RKO (cell line): ENCODE results near the gene E2F6.
A peak's percentile ranks its signal among the peaks of the same experiment; 100 is the strongest.

Source experiments
- DNase-seq: peaks from one replicate; pipeline ENCODE4 v3.0.0-alpha.2; 2016; ENCODE audit warnings: low spot score

The E2F6 gene

DNA sequence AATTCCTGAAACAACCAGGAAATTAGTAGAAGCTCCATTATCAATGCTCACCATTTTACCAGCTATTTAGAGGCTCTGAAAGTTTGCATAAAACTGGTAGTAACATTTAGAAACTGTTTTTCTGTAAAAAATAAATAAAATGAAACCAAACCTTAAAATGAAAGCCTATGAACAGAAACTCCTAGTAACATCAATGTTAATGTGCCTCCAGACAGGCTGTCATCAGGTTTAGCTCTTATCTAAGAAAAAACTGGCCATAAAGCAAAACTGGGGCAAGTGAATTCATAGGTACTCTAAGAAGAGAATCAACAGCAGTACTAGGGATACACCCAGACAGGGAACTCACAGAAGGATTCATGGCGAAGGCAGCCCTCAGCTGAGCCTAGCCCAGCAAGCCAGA, 8.0 kb downstream of the E2F6 start:
- DNase-seq: no peak

- DNase-seq: no peak
Measured at GRCh38 chr2:11456251-11456650, 9.7 kb downstream of the E2F6 start.

GRCh38 chr2:11454824-11455223, 11.1 kb downstream of the E2F6 start:
- DNase-seq: no peak

GRCh38 chr2:11450791-11451190, 15.2 kb downstream of the E2F6 start:
- no peak for DNase-seq

- DNase-seq: no peak
Measured at GRCh38 chr2:11446733-11447248, 19.2 kb downstream of the E2F6 start.

DNA sequence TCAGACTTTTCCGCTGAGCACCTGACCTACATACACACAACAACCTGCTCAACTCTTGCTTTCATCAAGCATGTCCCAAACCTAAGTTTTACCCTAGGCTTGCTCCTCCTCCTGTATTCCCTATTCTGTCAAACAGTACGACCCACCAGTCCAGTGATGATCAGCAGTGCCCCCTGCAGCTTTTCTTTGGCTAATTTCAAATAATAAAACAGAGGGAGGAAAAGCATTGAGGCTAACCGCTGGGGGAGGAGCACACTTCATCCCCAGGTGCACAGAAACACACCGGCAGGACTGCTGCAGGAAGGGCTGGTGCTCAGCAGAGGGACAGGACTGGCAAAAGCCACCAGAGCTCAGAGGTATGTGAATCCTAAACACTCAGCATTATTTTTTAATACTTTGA, 21.2 kb downstream of the E2F6 start:
- DNase-seq: no peak

DNA sequence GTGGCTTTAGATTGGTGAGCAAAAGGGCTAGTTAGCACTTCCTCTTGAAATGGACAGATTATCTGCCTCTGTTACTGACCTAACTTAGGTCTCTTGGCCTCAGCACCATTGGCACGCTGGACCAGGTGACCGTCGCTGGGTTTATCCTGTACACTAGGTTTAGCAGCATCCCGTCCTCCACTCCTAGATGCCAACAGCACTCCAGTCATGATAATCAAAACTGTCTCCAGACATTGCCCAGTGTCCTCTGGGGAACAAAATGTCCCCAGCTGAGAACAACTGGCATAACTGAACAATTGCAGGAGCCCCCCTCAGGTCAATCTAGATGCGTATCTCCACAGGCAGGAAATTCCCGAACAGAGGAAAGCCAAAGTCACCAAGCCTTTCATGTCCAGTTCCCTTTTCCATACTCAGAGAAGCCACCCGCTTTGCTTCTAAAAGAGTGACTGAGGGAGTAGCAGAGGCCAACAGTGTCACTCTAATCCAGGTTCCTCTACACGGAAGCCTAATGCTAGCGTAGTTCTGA, 27.3 kb downstream of the E2F6 start:
- no peak for DNase-seq

DNA sequence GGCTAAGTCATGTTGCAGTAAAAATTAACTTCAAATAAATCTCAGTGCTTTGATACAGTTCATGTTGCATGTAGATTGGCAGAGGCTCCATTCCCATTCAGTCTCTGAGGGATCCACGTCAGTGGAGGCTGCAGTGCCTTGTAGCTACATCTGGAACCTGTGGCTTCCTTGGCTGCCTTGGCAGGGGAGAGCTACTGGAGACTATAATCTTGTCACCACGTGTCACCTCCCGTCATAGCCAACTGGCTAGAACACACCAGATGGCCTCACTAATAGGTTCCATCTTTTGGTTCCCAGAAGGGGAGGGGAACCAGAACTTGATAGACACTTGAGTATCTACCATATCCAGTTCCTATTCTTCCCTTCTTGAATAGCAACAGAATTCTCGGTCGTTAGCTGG, 28.4 kb downstream of the E2F6 start:
- no peak for DNase-seq

DNA sequence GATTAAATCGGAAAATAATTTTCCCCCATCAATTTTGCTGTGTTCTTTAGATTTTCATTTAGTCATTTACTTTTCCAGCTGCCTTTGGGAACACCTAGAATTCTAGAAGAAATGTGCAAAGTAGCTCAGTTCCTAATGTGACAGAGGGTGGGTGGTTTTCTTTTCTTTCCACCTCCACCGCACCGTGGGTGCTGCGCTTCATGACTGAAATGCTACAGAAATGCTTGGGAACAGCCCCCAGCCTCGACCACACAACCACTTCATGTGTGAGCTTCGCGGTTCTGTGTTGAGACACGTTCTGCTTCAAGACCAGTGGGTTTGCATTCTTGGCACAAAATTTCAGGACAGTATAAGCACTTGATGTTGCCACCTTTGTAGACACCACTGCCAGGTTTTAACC, 30.9 kb downstream of the E2F6 start:
- DNase-seq: no peak

DNA sequence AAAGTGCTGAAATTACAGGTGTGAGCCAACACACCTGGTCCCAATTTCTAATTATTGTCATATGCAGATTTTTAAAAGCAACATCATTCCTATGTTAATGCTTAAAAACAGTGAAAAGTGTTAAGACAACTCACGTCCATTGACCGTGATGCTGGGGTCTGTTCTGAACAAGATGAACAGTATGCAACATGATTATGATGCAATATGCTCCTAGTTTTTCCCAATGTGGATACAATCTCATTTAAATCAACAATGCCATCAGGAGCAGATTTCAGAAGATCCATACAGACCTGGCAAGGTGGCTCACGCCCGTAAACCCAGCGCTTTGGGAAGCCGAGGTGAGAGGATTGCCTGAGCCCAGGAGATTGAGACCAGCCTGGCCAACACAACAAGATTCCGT, 31.5 kb downstream of the E2F6 start:
- no peak for DNase-seq

- DNase-seq: no peak
Measured at GRCh38 chr2:11433822-11434221, 32.1 kb downstream of the E2F6 start.

DNA sequence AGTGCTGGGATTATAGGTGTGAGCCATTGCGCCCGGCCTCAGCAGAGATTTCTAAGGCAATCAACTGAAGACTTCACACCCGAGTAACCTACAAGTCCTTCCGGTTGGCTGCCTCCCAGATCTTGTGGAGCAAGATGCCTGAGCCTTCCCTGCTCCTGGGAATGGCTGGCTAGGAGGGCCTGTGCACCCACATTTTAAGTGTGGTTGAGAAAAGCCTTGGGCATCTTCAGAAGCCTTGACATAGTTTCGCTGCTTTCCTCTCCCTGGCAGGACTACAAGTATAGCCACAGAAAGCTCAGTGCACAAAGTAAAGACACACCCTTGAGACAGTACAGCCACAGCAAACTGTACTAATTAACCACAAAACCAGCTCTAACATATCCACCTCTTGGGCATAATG, 35.2 kb downstream of the E2F6 start:
- no peak for DNase-seq

DNA sequence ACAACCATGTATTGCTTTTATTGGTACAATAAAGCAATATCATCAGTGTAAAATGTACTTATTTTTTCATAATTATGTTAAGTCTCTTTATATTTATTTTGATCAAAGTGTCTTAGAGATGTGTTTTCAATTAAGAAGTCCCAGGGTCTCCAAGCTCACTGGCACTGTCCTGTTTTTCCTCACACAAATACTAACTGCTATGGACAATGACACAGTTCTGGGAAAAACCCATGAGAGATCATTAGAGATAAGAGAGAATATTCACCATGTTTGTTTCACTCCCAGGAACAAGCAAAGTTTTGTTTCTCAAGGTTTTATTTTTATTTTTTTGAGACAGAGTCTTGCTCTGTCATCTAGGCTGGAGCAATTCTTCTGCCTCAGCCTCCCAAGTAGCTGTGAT, 38.7 kb downstream of the E2F6 start:
- DNase-seq: no peak

DNA sequence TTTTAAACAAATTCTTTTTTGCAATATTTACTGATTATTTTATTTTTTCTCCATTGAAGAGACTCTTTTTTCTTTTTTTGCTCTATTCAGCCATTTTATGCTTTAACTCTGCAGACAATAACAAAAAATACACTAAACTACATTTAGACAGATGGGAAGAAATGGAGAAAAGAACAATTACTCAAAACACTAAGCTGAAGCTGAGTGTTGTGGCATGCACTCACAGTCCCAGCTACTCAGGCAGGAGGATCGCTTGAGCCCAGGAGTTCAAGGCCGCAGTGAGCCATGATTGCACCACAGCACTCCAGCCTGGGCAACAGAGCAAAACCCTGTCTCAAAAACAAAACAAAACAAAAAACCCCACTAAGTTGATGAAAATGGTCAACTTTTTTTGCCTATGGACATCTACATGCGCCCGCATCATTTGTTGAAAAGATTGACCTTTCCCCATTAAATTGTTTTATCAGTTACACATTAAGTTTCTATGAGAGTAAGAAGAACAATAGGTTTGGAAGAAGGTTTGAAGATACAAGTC, 43.0 kb downstream of the E2F6 start:
- no peak for DNase-seq

- no peak for DNase-seq
Measured at GRCh38 chr2:11422491-11422865, 43.5 kb downstream of the E2F6 start.

DNA sequence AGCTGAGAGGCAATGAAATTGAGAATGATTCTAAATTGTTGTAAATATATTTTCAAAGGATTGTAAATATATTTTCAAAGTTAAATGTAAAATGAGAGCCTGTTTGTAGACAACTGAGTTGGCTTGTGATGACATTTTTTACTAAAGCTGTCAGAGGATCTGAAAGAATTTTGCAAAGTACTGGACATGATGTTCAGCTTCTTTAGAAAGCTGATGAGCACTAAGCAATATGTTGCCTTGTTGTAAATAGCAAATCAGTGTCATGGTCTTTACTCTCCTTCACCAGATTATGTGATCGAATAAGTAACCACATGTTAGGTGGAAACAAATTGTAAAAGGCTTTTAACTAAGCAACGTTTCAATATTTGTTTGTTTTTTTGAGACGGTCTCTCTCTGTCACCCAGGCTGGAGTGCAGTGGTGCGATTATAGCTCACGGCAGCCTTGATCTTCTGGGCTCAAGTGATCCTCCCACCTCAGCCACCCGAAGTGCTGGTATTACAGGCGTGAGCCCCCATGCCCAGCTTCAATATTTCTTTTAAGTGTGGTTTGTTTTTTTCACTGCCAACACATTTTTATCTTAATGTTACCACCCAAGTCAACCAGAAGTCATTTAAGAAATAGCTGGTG, 44.0 kb downstream of the E2F6 start:
- no peak for DNase-seq

DNA sequence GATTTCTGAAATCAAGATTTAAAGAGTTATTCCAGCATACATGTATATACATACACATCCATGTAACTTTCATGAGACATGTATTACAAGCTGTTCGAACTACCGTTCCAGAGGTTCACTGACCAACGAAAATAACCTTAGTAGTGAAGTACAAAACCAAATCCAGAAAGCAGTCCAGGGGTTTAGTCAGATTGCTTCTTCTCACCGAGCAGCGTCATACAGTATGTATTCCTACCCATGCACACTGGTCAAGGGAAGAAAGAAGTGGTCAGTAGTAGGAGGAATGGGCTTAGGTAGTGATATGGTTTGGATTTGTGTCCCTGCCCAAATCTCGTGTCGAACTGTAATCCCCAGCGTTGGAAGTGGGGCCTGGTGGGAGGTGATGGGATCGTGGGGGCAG, 45.3 kb downstream of the E2F6 start:
- DNase-seq: no peak

GRCh38 chr2:11420190-11420589, 45.8 kb downstream of the E2F6 start:
- no peak for DNase-seq

- no peak for DNase-seq
Measured at GRCh38 chr2:11419781-11420180, 46.2 kb downstream of the E2F6 start.

GRCh38 chr2:11417946-11418585, 47.9 kb downstream of the E2F6 start:
- peak; percentile 47 for DNase-seq

DNA sequence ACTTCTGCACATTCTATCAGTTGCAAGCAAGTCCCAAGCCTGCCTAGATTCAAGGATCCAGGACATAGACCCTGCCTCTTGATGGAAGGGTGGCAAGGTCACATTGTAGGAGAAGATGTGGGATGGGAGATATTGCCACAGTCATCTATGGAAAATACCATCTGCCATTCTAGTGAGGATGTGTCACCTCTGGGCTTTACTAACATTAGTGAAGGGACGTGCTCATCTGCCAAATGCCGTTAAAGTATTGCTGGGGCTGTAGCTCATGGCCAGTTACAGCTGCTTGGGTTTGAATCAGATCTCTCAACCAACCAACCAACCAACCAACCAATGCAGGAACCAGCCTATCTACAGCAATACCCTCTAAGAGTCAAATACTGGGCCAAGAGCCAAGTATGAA, 49.0 kb downstream of the E2F6 start:
- no peak for DNase-seq

- DNase-seq: no peak
Measured at GRCh38 chr2:11416186-11416585, 49.8 kb downstream of the E2F6 start.

DNA sequence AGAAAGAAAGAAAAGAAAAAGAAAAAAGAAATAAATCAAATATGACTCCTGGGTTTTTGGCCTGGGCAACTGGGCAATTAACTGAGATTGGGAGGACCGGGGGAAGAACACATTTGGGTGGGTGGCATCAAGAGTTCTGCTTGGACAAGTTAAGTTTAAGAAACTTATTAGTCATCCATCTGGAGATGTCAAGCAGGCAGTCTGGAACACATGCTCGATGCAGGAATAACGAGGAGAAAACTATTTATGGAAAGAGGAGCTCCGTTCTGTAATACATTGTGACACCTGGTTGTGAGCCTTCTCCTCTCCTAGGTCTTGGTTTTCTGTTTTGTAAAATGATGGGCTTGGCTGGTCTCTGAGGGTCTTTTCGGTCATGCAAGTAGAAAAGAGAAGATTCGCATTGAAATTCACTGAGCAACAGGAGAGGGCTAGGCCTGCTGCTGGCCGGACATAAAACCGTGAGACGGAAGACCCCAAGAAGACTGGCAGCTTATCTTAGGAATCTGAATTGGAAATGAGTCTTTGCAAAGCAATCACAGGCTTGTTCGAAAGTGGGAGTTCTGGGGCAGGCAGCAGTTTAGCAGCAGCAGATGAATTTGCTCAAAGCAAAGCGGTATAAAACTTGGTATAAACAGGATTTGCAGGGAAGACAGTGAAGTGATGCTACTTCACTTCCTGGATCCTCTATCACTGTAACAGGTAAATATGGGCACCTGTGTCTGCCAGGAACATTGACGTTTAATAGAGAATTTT, 51.4 kb downstream of the E2F6 start:
- no peak for DNase-seq
